Retinal pigment epithelial cell (primary cell): ENCODE data around the gene LENG9.
"Not testable (repeated sequence)": the region's sequence is repeated elsewhere in the genome, so short reads cannot be mapped to it uniquely, and the experiment has no call there.

Experiments used
- DNase-seq: peaks from one replicate; pipeline ENCODE4 v3.0.0-alpha.2; 2010; ENCODE audit warnings: low read depth
- H3K4me3 ChIP-seq: 2 replicates; pipeline ENCODE4 v1.5.1; 2011; ENCODE audit warnings: mild to moderate bottlenecking, low read length, control low read depth, moderate library complexity
- CTCF ChIP-seq: conservative IDR thresholded peaks from 2 replicates; pipeline ENCODE4 v1.5.1; 2011; ENCODE audit warnings: low read depth, low read length, control low read depth, inconsistent platforms

Gene LENG9

GRCh38 chr19:54473071-54473891 is 9.7 kb upstream of the LENG9 start, which contains the start of gene CDC42EP5:
Gene CDC42EP5, minus strand, starts transcription at chr19:54473296. Its CDS starts 7,749 bp downstream, at chr19:54465547.
- H3K4me3 ChIP-seq = no peak within 1 kb of the TSS

GRCh38 chr19:54470991-54471782 is 7.6 kb upstream of the LENG9 start:
- no peak overlapping the region for H3K4me3 ChIP-seq
- DNase-seq = no peak
- no peak for TF ChIP-seq CTCF

More at GRCh38 chr19:54473071-54473891, 9.7 kb upstream of the LENG9 start, which contains the start of gene CDC42EP5:
- TF ChIP-seq CTCF = no peak
- DNase-seq = no peak

GRCh38 chr19:54470276-54470887 is 6.8 kb upstream of the LENG9 start:
- no peak for DNase-seq
- TF ChIP-seq CTCF = no peak
- no peak overlapping the region for H3K4me3 ChIP-seq

GRCh38 chr19:54469496-54469934 is 5.9 kb upstream of the LENG9 start:
- DNase-seq = no peak
- no peak overlapping the region for H3K4me3 ChIP-seq
- no peak for TF ChIP-seq CTCF

- not testable (repeated sequence) for H3K4me3 ChIP-seq, DNase-seq
Observed at GRCh38 chr19:54466110-54466480, 2.5 kb upstream of the LENG9 start.

- H3K4me3 ChIP-seq = no peak overlapping the region
Observed at GRCh38 chr19:54465426-54466109, 2.0 kb upstream of the LENG9 start.

More at GRCh38 chr19:54465426-54466109, 2.0 kb upstream of the LENG9 start:
- DNase-seq = no peak
- TF ChIP-seq CTCF = no peak
